ENCODE data around the gene CFI.

The CFI gene

DNA sequence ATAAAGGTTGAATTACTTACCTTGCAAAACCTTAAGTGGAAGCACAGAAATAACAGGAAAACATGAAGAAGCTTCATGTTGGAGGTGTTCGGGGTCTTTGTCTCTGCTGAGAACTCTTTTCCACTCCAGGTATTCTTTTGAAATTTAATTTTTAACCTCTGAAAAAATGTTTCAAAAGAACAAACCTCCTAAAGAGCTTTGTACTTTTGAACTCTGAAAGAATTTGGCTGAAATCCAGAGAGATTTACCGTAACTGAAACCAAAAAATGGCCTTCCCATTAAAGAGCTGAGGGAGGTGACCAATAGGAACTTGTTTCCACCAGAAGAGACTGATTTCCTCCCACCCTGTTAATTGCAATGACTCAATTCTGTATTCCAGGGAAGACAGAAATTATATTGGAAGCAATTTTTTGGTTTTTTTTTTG is at the start of gene CFI:
Gene CFI (minus strand): TSS at position 105 of the 425 bp plus-strand sequence. CDS start 28 bp downstream, at position 77.
- no peaks in the 10 kb centered on the region for H3K9me3 ChIP-seq (ENCODE audit: control insufficient read depth, low read depth, low read length)
- no peaks in the 10 kb centered on the region for H3K27me3 ChIP-seq (ENCODE audit: control insufficient read depth, insufficient read depth, low read length)
- no peaks in the 10 kb centered on the region for H3K36me3 ChIP-seq (ENCODE audit: control insufficient read depth, low read depth, low read length)
- no peak within 1 kb of the TSS for H3K4me3 ChIP-seq (ENCODE audit: low read length)
- H3K27ac ChIP-seq (ENCODE audit: low read length), result no peak within 1 kb of the TSS
- H3K9ac ChIP-seq (ENCODE audit: low read length), result no peak within 1 kb of the TSS
- no peaks in the 10 kb centered on the region for H3K4me1 ChIP-seq (ENCODE audit: control insufficient read depth, low read depth, low read length)

DNA sequence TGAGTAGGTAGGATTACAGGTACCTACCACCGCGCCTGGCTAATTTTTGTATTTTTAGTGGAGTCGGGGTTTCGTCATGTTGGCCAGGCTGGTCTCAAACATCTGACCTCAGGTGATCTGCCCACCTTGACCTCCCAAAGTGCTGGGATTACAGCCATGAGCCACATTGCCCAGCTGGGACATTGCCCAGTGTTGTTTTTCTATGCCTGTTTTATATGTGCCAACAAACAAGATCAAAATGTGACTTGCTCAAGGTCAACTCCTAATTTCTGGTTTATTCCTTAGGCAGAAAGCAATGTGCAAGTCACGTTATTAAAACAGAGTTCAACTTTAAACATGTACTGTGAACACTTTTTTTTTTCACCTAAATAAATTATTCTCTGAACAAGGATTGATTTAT is 48.8 kb upstream of the CFI start:
- Histone ChIP-seq H3K9ac (ENCODE audit: low read length) (no peak overlapping the region), H3K4me3 (ENCODE audit: low read length) (no peak overlapping the region), H3K27ac (ENCODE audit: low read length) (no peak overlapping the region), H3K4me1 (ENCODE audit: control insufficient read depth, low read depth, low read length) (no peaks in the 10 kb centered on the region), H3K36me3 (ENCODE audit: control insufficient read depth, low read depth, low read length) (no peaks in the 10 kb centered on the region), H3K9me3 (ENCODE audit: control insufficient read depth, low read depth, low read length) (no peaks in the 10 kb centered on the region), H3K27me3 (ENCODE audit: control insufficient read depth, insufficient read depth, low read length) (no peaks in the 10 kb centered on the region)

DNA sequence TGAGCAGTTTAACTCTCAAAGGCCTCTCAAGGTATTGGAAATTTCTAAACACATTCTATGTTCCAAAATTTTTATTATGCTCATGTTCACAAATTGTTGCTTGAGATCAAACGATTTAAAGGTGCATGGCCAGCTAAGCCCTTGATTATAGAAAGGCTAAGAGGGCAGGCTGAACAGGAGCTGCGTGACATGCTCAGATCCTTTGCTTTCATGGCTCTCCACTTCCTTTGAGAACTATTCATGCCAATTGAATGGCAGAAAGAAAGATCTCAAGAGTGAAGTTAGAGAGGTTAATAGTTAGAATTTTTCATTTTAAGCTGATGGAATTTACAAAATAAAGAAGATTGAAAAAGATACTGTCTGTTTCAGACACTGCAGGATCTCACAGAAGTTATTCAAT is 46.7 kb upstream of the CFI start:
- no peaks in the 10 kb centered on the region for H3K36me3 ChIP-seq (ENCODE audit: control insufficient read depth, low read depth, low read length)
- no peak overlapping the region for H3K9ac ChIP-seq (ENCODE audit: low read length)
- no peaks in the 10 kb centered on the region for H3K4me1 ChIP-seq (ENCODE audit: control insufficient read depth, low read depth, low read length)
- no peak overlapping the region for H3K27ac ChIP-seq (ENCODE audit: low read length)
- H3K27me3 ChIP-seq (ENCODE audit: control insufficient read depth, insufficient read depth, low read length), result no peaks in the 10 kb centered on the region
- H3K4me3 ChIP-seq (ENCODE audit: low read length), result no peak overlapping the region
- no peaks in the 10 kb centered on the region for H3K9me3 ChIP-seq (ENCODE audit: control insufficient read depth, low read depth, low read length)

DNA sequence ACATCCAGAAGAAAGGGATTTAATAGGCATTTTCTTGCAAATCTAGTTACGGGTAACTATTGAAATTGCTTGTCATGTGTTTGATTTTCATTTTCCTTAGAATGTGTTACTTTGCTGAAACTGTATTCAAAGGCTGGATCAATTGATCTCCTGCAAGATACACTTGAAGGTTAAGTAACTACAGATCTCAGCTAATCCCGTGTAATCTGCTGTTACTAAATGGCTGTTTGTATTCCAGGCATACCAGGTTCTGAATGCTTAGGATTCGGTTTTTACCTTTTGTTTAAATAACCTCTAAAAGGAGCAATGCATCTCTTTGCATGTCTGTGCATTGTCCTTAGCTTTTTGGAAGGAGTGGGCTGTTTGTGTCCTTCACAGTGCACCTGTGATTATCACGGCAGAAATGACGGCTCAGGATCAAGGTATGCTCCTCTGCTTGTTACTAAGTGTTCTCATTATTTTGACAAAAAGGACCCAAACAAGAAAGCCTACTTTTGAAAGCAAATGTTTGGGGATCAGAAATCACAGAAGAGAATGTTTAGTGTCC is 46.2 kb upstream of the CFI start, which contains the start of gene LRIT3:
Gene LRIT3 (plus strand): TSS at position 212 of the 547 bp plus-strand sequence. CDS start 95 bp downstream, at position 307.
- no peak within 1 kb of the TSS for H3K27ac ChIP-seq (ENCODE audit: low read length)
- H3K9ac ChIP-seq (ENCODE audit: low read length), result no peak within 1 kb of the TSS
- H3K27me3 ChIP-seq (ENCODE audit: control insufficient read depth, insufficient read depth, low read length), result no peaks in the 10 kb centered on the region
- H3K4me1 ChIP-seq (ENCODE audit: control insufficient read depth, low read depth, low read length), result no peaks in the 10 kb centered on the region
- no peaks in the 10 kb centered on the region for H3K36me3 ChIP-seq (ENCODE audit: control insufficient read depth, low read depth, low read length)
- H3K9me3 ChIP-seq (ENCODE audit: control insufficient read depth, low read depth, low read length), result no peaks in the 10 kb centered on the region
- no peak within 1 kb of the TSS for H3K4me3 ChIP-seq (ENCODE audit: low read length)

- Histone ChIP-seq H3K9me3 (ENCODE audit: control insufficient read depth, low read depth, low read length) (no peaks in the 10 kb centered on the region), H3K9ac (ENCODE audit: low read length) (no peak overlapping the region), H3K36me3 (ENCODE audit: control insufficient read depth, low read depth, low read length) (no peaks in the 10 kb centered on the region), H3K4me3 (ENCODE audit: low read length) (no peak overlapping the region), H3K27me3 (ENCODE audit: control insufficient read depth, insufficient read depth, low read length) (no peaks in the 10 kb centered on the region), H3K4me1 (ENCODE audit: control insufficient read depth, low read depth, low read length) (no peaks in the 10 kb centered on the region), H3K27ac (ENCODE audit: low read length) (no peak overlapping the region)
Observed at GRCh38 chr4:109846395-109847098, 44.7 kb upstream of the CFI start.

DNA sequence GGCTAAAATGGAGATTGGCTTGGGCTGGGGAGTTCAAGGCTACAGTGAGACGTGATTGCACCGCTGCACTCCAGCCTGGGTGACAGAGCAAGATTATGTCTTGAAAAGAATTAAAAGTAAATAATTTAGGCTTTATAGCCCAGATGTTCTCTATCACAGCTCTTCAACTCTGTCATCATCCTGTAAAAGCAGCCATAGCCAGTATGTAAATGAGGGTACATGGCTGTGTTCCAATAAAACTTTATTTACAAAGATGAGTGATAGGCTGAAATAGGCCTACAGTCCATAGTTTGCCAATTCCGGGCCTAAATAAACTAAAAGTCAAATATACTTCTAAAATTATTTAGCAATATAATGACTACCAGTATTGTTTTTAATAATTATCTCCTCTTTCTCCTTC is 35.2 kb upstream of the CFI start:
- Histone ChIP-seq H3K27me3 (ENCODE audit: control insufficient read depth, insufficient read depth, low read length) (no peaks in the 10 kb centered on the region), H3K27ac (ENCODE audit: low read length) (no peak overlapping the region)

GRCh38 chr4:109833756-109834155 is 32.0 kb upstream of the CFI start:
- Histone ChIP-seq H3K4me3 (ENCODE audit: low read length) (no peak overlapping the region), H3K9ac (ENCODE audit: low read length) (no peak overlapping the region), H3K27ac (ENCODE audit: low read length) (no peak overlapping the region), H3K36me3 (ENCODE audit: control insufficient read depth, low read depth, low read length) (no peaks in the 10 kb centered on the region), H3K27me3 (ENCODE audit: control insufficient read depth, insufficient read depth, low read length) (no peaks in the 10 kb centered on the region), H3K4me1 (ENCODE audit: control insufficient read depth, low read depth, low read length) (no peaks in the 10 kb centered on the region), H3K9me3 (ENCODE audit: control insufficient read depth, low read depth, low read length) (no peaks in the 10 kb centered on the region)

More for the DNA sequence above, 35.2 kb upstream of the CFI start:
- H3K9me3 ChIP-seq (ENCODE audit: control insufficient read depth, low read depth, low read length), result no peaks in the 10 kb centered on the region
- H3K4me1 ChIP-seq (ENCODE audit: control insufficient read depth, low read depth, low read length), result no peaks in the 10 kb centered on the region
- H3K9ac ChIP-seq (ENCODE audit: low read length), result no peak overlapping the region
- H3K36me3 ChIP-seq (ENCODE audit: control insufficient read depth, low read depth, low read length), result no peaks in the 10 kb centered on the region
- no peak overlapping the region for H3K4me3 ChIP-seq (ENCODE audit: low read length)

- Histone ChIP-seq H3K27me3 (ENCODE audit: control insufficient read depth, insufficient read depth, low read length) (no peaks in the 10 kb centered on the region), H3K4me3 (ENCODE audit: low read length) (no peak within 1 kb of the TSS), H3K36me3 (ENCODE audit: control insufficient read depth, low read depth, low read length) (peaks cover 38% of the 10 kb centered on the region), H3K4me1 (ENCODE audit: control insufficient read depth, low read depth, low read length) (no peaks in the 10 kb centered on the region), H3K27ac (ENCODE audit: low read length) (no peak within 1 kb of the TSS), H3K9ac (ENCODE audit: low read length) (no peak within 1 kb of the TSS), H3K9me3 (ENCODE audit: control insufficient read depth, low read depth, low read length) (no peaks in the 10 kb centered on the region)
Observed at GRCh38 chr4:109827672-109828071, 25.9 kb upstream of the CFI start, which contains the start of gene RRH. Gene RRH (plus strand): TSS chr4:109827972. CDS start chr4:109828028, 56 bp downstream.

- H3K9ac ChIP-seq (ENCODE audit: low read length), result no peak overlapping the region
- no peaks in the 10 kb centered on the region for H3K27me3 ChIP-seq (ENCODE audit: control insufficient read depth, insufficient read depth, low read length)
- H3K27ac ChIP-seq (ENCODE audit: low read length), result no peak overlapping the region
- no peaks in the 10 kb centered on the region for H3K9me3 ChIP-seq (ENCODE audit: control insufficient read depth, low read depth, low read length)
- H3K36me3 ChIP-seq (ENCODE audit: control insufficient read depth, low read depth, low read length), result peaks cover 45% of the 10 kb centered on the region
- H3K4me3 ChIP-seq (ENCODE audit: low read length), result no peak overlapping the region
- H3K4me1 ChIP-seq (ENCODE audit: control insufficient read depth, low read depth, low read length), result no peaks in the 10 kb centered on the region
Observed at GRCh38 chr4:109826719-109827118, 24.9 kb upstream of the CFI start.

DNA sequence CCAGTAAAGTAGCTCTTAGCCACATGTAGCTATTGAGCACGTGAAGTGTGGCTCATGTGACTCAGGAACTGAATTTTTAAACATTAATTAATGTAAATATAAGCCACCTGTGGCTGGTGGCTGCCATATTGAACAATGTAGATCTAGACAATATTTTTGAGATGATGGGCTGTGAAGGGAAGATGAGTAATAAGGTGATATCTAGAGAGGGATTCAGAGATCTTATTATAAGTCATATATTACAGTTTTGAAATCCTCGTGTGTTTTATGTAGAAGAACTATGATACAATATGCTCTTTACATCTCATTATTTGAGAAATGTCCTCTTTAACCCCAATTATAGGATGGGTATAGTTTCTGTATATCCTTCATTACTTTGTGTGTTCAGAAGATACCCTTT is 19.4 kb upstream of the CFI start:
- Histone ChIP-seq H3K9ac (ENCODE audit: low read length) (no peak overlapping the region), H3K27me3 (ENCODE audit: control insufficient read depth, insufficient read depth, low read length) (no peaks in the 10 kb centered on the region), H3K36me3 (ENCODE audit: control insufficient read depth, low read depth, low read length) (peaks cover 80% of the 10 kb centered on the region), H3K4me1 (ENCODE audit: control insufficient read depth, low read depth, low read length) (peaks cover 8% of the 10 kb centered on the region), H3K27ac (ENCODE audit: low read length) (no peak overlapping the region), H3K4me3 (ENCODE audit: low read length) (no peak overlapping the region), H3K9me3 (ENCODE audit: control insufficient read depth, low read depth, low read length) (no peaks in the 10 kb centered on the region)

- no peaks in the 10 kb centered on the region for H3K27me3 ChIP-seq (ENCODE audit: control insufficient read depth, insufficient read depth, low read length)
- no peak overlapping the region for H3K4me3 ChIP-seq (ENCODE audit: low read length)
- H3K27ac ChIP-seq (ENCODE audit: low read length), result no peak overlapping the region
- no peaks in the 10 kb centered on the region for H3K9me3 ChIP-seq (ENCODE audit: control insufficient read depth, low read depth, low read length)
- no peak overlapping the region for H3K9ac ChIP-seq (ENCODE audit: low read length)
- H3K4me1 ChIP-seq (ENCODE audit: control insufficient read depth, low read depth, low read length), result peaks cover 8% of the 10 kb centered on the region
- peaks cover 80% of the 10 kb centered on the region for H3K36me3 ChIP-seq (ENCODE audit: control insufficient read depth, low read depth, low read length)
Observed at GRCh38 chr4:109820563-109820962, 18.8 kb upstream of the CFI start.

DNA sequence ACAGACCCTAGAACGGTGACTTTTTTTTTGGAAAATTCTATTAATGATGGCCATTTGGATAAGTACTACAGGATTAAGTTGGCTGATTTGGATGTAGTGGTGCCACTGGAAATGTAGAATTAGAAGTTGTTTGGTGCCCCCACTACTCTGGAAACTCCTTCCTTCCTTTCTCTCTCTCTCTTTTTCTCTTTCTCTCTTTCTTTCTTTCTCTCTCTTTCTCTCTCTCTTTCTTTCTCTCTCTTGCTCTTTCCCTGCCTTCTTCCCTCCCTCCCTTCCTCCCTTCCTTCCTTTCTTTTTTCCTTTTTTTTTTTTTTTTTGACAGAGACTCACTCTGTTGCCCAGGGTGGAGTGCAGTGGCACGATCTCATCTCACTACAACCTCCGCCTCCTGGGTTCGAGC is 16.5 kb upstream of the CFI start:
- no peak overlapping the region for H3K27ac ChIP-seq (ENCODE audit: low read length)
- no peak overlapping the region for H3K4me3 ChIP-seq (ENCODE audit: low read length)
- no peaks in the 10 kb centered on the region for H3K9me3 ChIP-seq (ENCODE audit: control insufficient read depth, low read depth, low read length)
- peaks cover 8% of the 10 kb centered on the region for H3K4me1 ChIP-seq (ENCODE audit: control insufficient read depth, low read depth, low read length)
- peaks cover 58% of the 10 kb centered on the region for H3K36me3 ChIP-seq (ENCODE audit: control insufficient read depth, low read depth, low read length)
- no peak overlapping the region for H3K9ac ChIP-seq (ENCODE audit: low read length)
- no peaks in the 10 kb centered on the region for H3K27me3 ChIP-seq (ENCODE audit: control insufficient read depth, insufficient read depth, low read length)
